Stomach smooth muscle (tissue), 2 donors: ENCODE measurements around the gene CCDC180.

Source experiments
- H3K27ac ChIP-seq: one replicate; pipeline ENCODE4 v1.7.0; 2013; ENCODE audit warnings: mild to moderate bottlenecking, low read length, inconsistent platforms
- H3K27me3 ChIP-seq, 2 donors: one replicate each; pipeline ENCODE4 v1.7.0; 2013; ENCODE audit warnings: low read length in 2 of 2; ENCODE audit not compliant: insufficient read depth in 2 of 2, control insufficient read depth in 1 of 2
- H3K36me3 ChIP-seq, 2 donors: one replicate each; pipeline ENCODE4 v1.7.0; 2013; ENCODE audit warnings: low read length in 2 of 2; ENCODE audit not compliant: control insufficient read depth in 2 of 2, insufficient read depth in 2 of 2
- H3K4me1 ChIP-seq: one replicate; pipeline ENCODE4 v1.7.0; 2013; ENCODE audit warnings: low read length; ENCODE audit not compliant: control insufficient read depth, insufficient read depth
- H3K4me3 ChIP-seq, 2 donors: one replicate each; pipeline ENCODE4 v1.7.0; 2013; ENCODE audit warnings: low read length in 2 of 2
- H3K9ac ChIP-seq, 2 donors: one replicate each; pipeline ENCODE4 v1.7.0; 2013; ENCODE audit warnings: low read length in 2 of 2, mild to moderate bottlenecking in 1 of 2
- H3K9me3 ChIP-seq, 2 donors: one replicate each; pipeline ENCODE4 v1.7.0; 2013; ENCODE audit warnings: low read length in 2 of 2; ENCODE audit not compliant: control insufficient read depth in 2 of 2
- donor health status: healthy.
- donor health status: Pancreatic carcinoma.

CCDC180 gene

GRCh38 chr9:97357056-97357455, 49.6 kb downstream of the CCDC180 start:
- Histone ChIP-seq H3K9ac (no peak overlapping the region), H3K36me3 (peaks cover 14 to 30% of the 10 kb centered on the region in 2 donors), H3K27ac (no peak overlapping the region), H3K9me3 (no peaks in the 10 kb centered on the region), H3K4me3 (no peak overlapping the region), H3K27me3 (no peaks in the 10 kb centered on the region), H3K4me1 (no peaks in the 10 kb centered on the region)
